PC-3 (cell line): ENCODE measurements around the gene TMC7.

Experiments used
- EZH2phosphoT487 ChIP-seq: fragments of 300-600 bp; sonication (generic); IDR thresholded peaks from 2 replicates; pipeline ENCODE4 v1.6.1; 2018; ENCODE audit warnings: mild to moderate bottlenecking, antibody characterized with exemption, low read length, borderline replicate concordance
- TF ChIP-seq, protein P1 (sequence below): fragments of 300-600 bp; sonication (generic); conservative IDR thresholded peaks from 2 replicates; pipeline ENCODE4 v1.5.1; 2017; ENCODE audit warnings: antibody characterized with exemption, low read depth, mild to moderate bottlenecking, low read length

- TF ChIP-seq, protein P1, sequence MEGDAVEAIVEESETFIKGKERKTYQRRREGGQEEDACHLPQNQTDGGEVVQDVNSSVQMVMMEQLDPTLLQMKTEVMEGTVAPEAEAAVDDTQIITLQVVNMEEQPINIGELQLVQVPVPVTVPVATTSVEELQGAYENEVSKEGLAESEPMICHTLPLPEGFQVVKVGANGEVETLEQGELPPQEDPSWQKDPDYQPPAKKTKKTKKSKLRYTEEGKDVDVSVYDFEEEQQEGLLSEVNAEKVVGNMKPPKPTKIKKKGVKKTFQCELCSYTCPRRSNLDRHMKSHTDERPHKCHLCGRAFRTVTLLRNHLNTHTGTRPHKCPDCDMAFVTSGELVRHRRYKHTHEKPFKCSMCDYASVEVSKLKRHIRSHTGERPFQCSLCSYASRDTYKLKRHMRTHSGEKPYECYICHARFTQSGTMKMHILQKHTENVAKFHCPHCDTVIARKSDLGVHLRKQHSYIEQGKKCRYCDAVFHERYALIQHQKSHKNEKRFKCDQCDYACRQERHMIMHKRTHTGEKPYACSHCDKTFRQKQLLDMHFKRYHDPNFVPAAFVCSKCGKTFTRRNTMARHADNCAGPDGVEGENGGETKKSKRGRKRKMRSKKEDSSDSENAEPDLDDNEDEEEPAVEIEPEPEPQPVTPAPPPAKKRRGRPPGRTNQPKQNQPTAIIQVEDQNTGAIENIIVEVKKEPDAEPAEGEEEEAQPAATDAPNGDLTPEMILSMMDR, result no peak
- no peak for TF ChIP-seq EZH2phosphoT487
Observed at GRCh38 chr16:19003935-19004334, 20.2 kb downstream of the TMC7 start.
